Suprapubic skin (tissue), 4 donors: ENCODE data around the gene BAHCC1. TPM values are rescaled to one million over a fixed set of nuclear protein-coding genes. Genes with fewer than 3 reads are reported as not detected.

Experiments used
- DNase-seq, 2 donors: peaks; one replicate each; pipeline ENCODE4 v3.0.0-alpha.2; 2019; ENCODE audit warnings: low spot score in 2 of 2
- H3K27ac ChIP-seq: fragments of 200-600 bp; sonication (generic); one replicate; pipeline ENCODE4 v1.5.1; 2019
- H3K27me3 ChIP-seq: fragments of 200-600 bp; sonication (generic); one replicate; pipeline ENCODE4 v1.5.1; 2019
- H3K36me3 ChIP-seq: fragments of 200-600 bp; sonication (generic); one replicate; pipeline ENCODE4 v1.5.1; 2019
- H3K4me1 ChIP-seq: fragments of 200-600 bp; sonication (generic); one replicate; pipeline ENCODE4 v1.5.1; 2019
- H3K4me3 ChIP-seq: fragments of 200-600 bp; sonication (generic); one replicate; pipeline ENCODE4 v1.5.1; 2019; ENCODE audit warnings: mild to moderate bottlenecking
- H3K9me3 ChIP-seq: fragments of 200-600 bp; sonication (generic); one replicate; pipeline ENCODE4 v1.5.1; 2019
- CTCF ChIP-seq, 2 donors: fragments of 200-600 bp in 1 of 2; fragments of 450-650 bp in 1 of 2; sonication (generic) in 1 of 2; IDR thresholded peaks; one replicate each; pipeline ENCODE4 v1.5.1; 2016 to 2019; ENCODE audit warnings: antibody characterized with exemption in 2 of 2, mild to moderate bottlenecking in 1 of 2, moderate library complexity in 1 of 2
- EP300 ChIP-seq: sonication (generic); formaldehyde crosslinking; IDR thresholded peaks from one replicate; pipeline ENCODE4 v1.6.1; 2017; ENCODE audit warnings: antibody characterized with exemption
- POLR2A ChIP-seq, 2 donors: fragments of 450-650 bp; IDR thresholded peaks; one replicate each; pipeline ENCODE4 v1.6.1; 2017; ENCODE audit warnings: antibody characterized with exemption in 2 of 2, mild to moderate bottlenecking in 2 of 2, moderate library complexity in 2 of 2
- POLR2AphosphoS5 ChIP-seq, 3 donors: sonication (generic); formaldehyde crosslinking; IDR thresholded peaks; one replicate each; pipeline ENCODE4 v1.6.1; 2017; ENCODE audit warnings: antibody characterized with exemption in 3 of 3
- WGBS: methylation state at CpG from one replicate; pipeline ENCODE4 v1.1.5; 2018; 5-methylcytosine and 5-hydroxymethylcytosine counted together
- total RNA-seq, 4 donors: library from RNA; depleted of rRNA; stranded (reverse); fragments of >200 nt; gene quantifications; one replicate each; pipeline ENCODE4 v1.1.0, GENCODE V29; 2016

BAHCC1 gene
- total RNA-seq, 4 donors from 2014 or later: 4.5 to 19.3 (median 12.2) TPM

GRCh38 chr17:81409190-81409935 lies 14.1 kb downstream of the BAHCC1 start:
- TF ChIP-seq POLR2A (IDR thresholded peaks at IDR 0.05) (no peak), EP300 (no peak), CTCF (IDR thresholded peaks at IDR 0.05) (no peak), POLR2AphosphoS5 (IDR thresholded peaks at IDR 0.05) (no peak)
- Histone ChIP-seq H3K4me1 (peaks cover 41% of the 10 kb centered on the region), H3K27ac (no peak overlapping the region), H3K4me3 (no peak overlapping the region), H3K27me3 (no peaks in the 10 kb centered on the region), H3K36me3 (no peaks in the 10 kb centered on the region), H3K9me3 (no peaks in the 10 kb centered on the region)
- no peak for DNase-seq
- WGBS: 91% methylated on average over 13 of the region's 27 CpGs

GRCh38 chr17:81410852-81411251 lies 15.6 kb downstream of the BAHCC1 start:
- WGBS: 90% methylated on average over 14 of the region's 16 CpGs

DNA sequence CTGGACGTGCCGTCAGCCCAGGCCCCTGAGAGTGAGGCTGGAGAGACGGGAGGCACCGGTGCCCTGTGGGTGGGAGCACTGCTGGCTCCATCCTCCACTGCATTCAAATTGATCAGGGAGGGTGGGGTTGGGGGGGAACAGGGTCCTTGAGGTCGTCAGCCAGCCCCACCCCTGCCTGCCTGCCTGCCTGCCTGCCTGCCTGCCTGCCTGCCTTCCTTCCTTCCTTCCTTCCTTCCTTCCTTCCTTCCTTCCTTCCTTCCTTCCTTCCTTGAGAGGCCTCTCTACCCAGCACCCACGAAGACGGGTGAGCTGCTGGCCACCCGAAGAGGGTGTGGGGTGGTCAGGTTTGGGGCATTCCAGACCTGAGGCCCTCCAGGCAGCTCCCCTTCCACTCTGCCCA lies 16.0 kb downstream of the BAHCC1 start:
- WGBS: 74% methylated on average over 8 of the region's 8 CpGs
- peaks cover 22% of the 10 kb centered on the region for H3K4me1 ChIP-seq

More at GRCh38 chr17:81410852-81411251, 15.6 kb downstream of the BAHCC1 start:
- Histone ChIP-seq H3K36me3 (no peaks in the 10 kb centered on the region), H3K4me1 (peaks cover 26% of the 10 kb centered on the region), H3K27me3 (no peaks in the 10 kb centered on the region), H3K27ac (no peak overlapping the region), H3K9me3 (no peaks in the 10 kb centered on the region), H3K4me3 (no peak overlapping the region)
- DNase-seq: no peak
- TF ChIP-seq EP300 (no peak), POLR2AphosphoS5 (IDR thresholded peaks at IDR 0.05) (no peak)

DNA sequence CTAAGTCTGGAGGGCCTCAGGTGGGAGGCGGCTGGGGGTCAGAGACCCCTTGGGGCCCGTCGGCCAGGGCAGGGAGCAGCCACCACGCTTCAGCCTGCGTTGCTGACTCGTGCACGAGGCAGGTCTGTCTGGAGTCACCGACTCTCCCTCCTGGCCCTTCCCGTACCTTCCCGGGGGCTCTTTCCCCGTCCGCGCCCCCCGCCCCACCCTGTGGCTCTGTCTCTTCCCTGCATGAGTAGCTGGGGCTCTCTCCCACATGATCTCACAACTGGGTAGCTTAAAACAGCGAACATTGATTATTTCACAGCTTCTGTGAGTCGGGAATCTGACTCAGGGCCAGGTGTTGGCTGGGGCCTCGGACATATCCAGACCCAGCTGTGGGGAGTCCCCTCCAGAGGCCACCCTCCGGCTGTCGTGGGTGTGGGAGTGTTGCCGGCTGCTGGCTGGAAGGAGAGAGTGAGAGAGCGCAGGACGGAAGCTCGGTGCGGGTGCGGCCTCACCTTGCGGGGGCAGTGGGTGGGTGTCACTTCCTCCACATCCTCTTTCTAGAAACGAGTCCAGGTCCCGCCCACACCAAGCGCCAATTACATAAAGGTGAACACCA lies 17.3 kb downstream of the BAHCC1 start:
- Histone ChIP-seq H3K27ac (no peak overlapping the region), H3K4me1 (peaks cover 25% of the 10 kb centered on the region), H3K9me3 (no peaks in the 10 kb centered on the region), H3K27me3 (no peaks in the 10 kb centered on the region), H3K4me3 (no peak overlapping the region), H3K36me3 (no peaks in the 10 kb centered on the region)
- no peak for TF ChIP-seq CTCF (IDR thresholded peaks at IDR 0.05)
- no peak for TF ChIP-seq POLR2AphosphoS5 (IDR thresholded peaks at IDR 0.05)
- TF ChIP-seq EP300: no peak
- 46% methylated on average over 21 of the region's 29 CpGs for WGBS
- DNase-seq: no peak

More for the DNA sequence above, 16.0 kb downstream of the BAHCC1 start:
- Histone ChIP-seq H3K9me3 (no peaks in the 10 kb centered on the region), H3K27ac (no peak overlapping the region), H3K36me3 (no peaks in the 10 kb centered on the region), H3K27me3 (no peaks in the 10 kb centered on the region), H3K4me3 (no peak overlapping the region)
- no peak for DNase-seq
- TF ChIP-seq POLR2A (IDR thresholded peaks at IDR 0.05) (no peak), EP300 (no peak), CTCF (IDR thresholded peaks at IDR 0.05) (no peak), POLR2AphosphoS5 (IDR thresholded peaks at IDR 0.05) (no peak)

GRCh38 chr17:81413497-81414135 lies 18.4 kb downstream of the BAHCC1 start:
- H3K4me3 ChIP-seq: no peak overlapping the region
- peaks cover 35% of the 10 kb centered on the region for H3K4me1 ChIP-seq
- WGBS: 89% methylated on average over 6 of the region's 30 CpGs
- no peak overlapping the region for H3K27ac ChIP-seq
- no peak for DNase-seq
- H3K27me3 ChIP-seq: no peaks in the 10 kb centered on the region
- TF ChIP-seq EP300 (no peak), POLR2AphosphoS5 (IDR thresholded peaks at IDR 0.05) (no peak), CTCF (IDR thresholded peaks at IDR 0.05) (no peak), POLR2A (IDR thresholded peaks at IDR 0.05) (no peak)
- no peaks in the 10 kb centered on the region for H3K9me3 ChIP-seq
- no peaks in the 10 kb centered on the region for H3K36me3 ChIP-seq
